ENCODE results near the gene KLF11.

The KLF11 gene

DNA sequence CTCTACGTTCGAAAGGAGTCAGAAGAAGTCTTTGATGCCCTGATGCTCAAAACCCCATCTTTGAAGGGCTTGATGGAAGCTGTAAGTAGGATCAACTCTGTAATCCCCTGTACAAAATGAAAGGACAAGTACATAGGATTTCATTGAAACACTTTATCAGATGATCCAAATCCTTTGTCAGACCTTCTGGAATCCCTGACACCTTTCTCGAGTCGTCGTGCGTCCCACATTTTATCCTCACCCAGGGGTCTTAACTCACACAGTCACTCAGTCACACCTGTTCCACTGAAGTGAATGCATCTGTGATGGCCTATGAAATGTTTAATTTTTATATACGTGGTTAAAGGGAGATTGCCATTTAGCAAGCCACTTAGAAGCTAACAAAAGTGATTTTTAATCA, 47.0 kb upstream of the KLF11 start:
- Histone ChIP-seq H3K4me1 (ENCODE audit: low read length) (no peaks in the 10 kb centered on the region), H3K9me2 (replicated peaks; ENCODE audit: insufficient read depth, low read length) (no peaks in the 10 kb centered on the region), H2AFZ (ENCODE audit: low read length) (no peak overlapping the region), H3K4me2 (ENCODE audit: low read depth, low read length) (no peak overlapping the region), H3K27ac (ENCODE audit: low read length) (no peak overlapping the region), H3K9ac (ENCODE audit: low read length) (no peak overlapping the region), H3K79me2 (ENCODE audit: low read length) (no peaks in the 10 kb centered on the region), H3K36me3 (replicated peaks; ENCODE audit: insufficient read depth, low read length) (no peaks in the 10 kb centered on the region), H3K4me3 (ENCODE audit: low read length) (no peak overlapping the region), H4K20me1 (ENCODE audit: insufficient read depth, low read length) (no peaks in the 10 kb centered on the region), H3F3A (ENCODE audit: insufficient read depth, low read length) (no peaks in the 10 kb centered on the region), H3K27me3 (replicated peaks; ENCODE audit: insufficient read depth, low read length) (no peaks in the 10 kb centered on the region), H3K9me3 (replicated peaks; ENCODE audit: insufficient read depth, low read length) (no peaks in the 10 kb centered on the region)
- no peak for TF ChIP-seq CTCF (IDR thresholded peaks at IDR 0.05; ENCODE audit: low read length)
- no peak for TF ChIP-seq EZH2 (optimal IDR thresholded peaks at IDR 0.05; ENCODE audit: low read depth, low read length)
- TF ChIP-seq EZH2phosphoT487 (IDR thresholded peaks at IDR 0.05; ENCODE audit: low read length), result no peak
- DNase-seq, result no peak

DNA sequence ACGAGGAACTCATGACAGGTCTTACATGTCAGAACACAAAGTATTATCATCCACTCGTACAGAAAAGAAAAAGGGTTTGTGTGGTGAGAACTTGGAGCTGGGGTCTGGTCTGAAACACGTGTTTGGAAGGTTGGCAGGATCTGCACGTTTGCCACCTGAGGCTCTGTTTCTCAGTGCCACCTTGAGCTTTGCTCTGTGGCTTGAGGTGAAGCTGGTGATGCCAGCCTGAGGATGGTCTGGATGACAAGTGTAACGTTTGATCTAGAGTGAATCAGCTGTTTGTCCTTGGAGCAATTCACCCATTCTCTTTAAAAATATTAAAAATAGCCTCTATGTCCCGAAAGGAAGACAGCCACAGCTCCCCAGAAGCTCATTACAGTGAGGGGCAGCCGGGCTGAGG, 45.4 kb upstream of the KLF11 start:
- H3F3A ChIP-seq (ENCODE audit: insufficient read depth, low read length), result no peaks in the 10 kb centered on the region

GRCh38 chr2:9998916-9999654, 44.3 kb upstream of the KLF11 start:
- no peaks in the 10 kb centered on the region for H3K27me3 ChIP-seq (replicated peaks; ENCODE audit: insufficient read depth, low read length)
- no peak overlapping the region for H3K4me2 ChIP-seq (ENCODE audit: low read depth, low read length)
- no peaks in the 10 kb centered on the region for H3K9me3 ChIP-seq (replicated peaks; ENCODE audit: insufficient read depth, low read length)
- no peaks in the 10 kb centered on the region for H3K36me3 ChIP-seq (replicated peaks; ENCODE audit: insufficient read depth, low read length)
- no peak overlapping the region for H3K4me3 ChIP-seq (ENCODE audit: low read length)
- TF ChIP-seq EZH2 (optimal IDR thresholded peaks at IDR 0.05; ENCODE audit: low read depth, low read length) (no peak), EZH2phosphoT487 (IDR thresholded peaks at IDR 0.05; ENCODE audit: low read length) (no peak), CTCF (IDR thresholded peaks at IDR 0.05; ENCODE audit: low read length) (no peak)
- no peaks in the 10 kb centered on the region for H3F3A ChIP-seq (ENCODE audit: insufficient read depth, low read length)
- no peaks in the 10 kb centered on the region for H3K79me2 ChIP-seq (ENCODE audit: low read length)
- DNase-seq, result no peak
- H3K9me2 ChIP-seq (replicated peaks; ENCODE audit: insufficient read depth, low read length), result no peaks in the 10 kb centered on the region
- no peaks in the 10 kb centered on the region for H3K4me1 ChIP-seq (ENCODE audit: low read length)
- no peak overlapping the region for H2AFZ ChIP-seq (ENCODE audit: low read length)
- H3K9ac ChIP-seq (ENCODE audit: low read length), result no peak overlapping the region
- H3K27ac ChIP-seq (ENCODE audit: low read length), result no peak overlapping the region
- H4K20me1 ChIP-seq (ENCODE audit: insufficient read depth, low read length), result no peaks in the 10 kb centered on the region

More for the DNA sequence above, 45.4 kb upstream of the KLF11 start:
- Histone ChIP-seq H3K4me3 (ENCODE audit: low read length) (no peak overlapping the region), H3K79me2 (ENCODE audit: low read length) (no peaks in the 10 kb centered on the region), H3K36me3 (replicated peaks; ENCODE audit: insufficient read depth, low read length) (no peaks in the 10 kb centered on the region), H3K9me2 (replicated peaks; ENCODE audit: insufficient read depth, low read length) (no peaks in the 10 kb centered on the region), H4K20me1 (ENCODE audit: insufficient read depth, low read length) (no peaks in the 10 kb centered on the region), H3K27ac (ENCODE audit: low read length) (no peak overlapping the region), H3K9me3 (replicated peaks; ENCODE audit: insufficient read depth, low read length) (no peaks in the 10 kb centered on the region), H3K27me3 (replicated peaks; ENCODE audit: insufficient read depth, low read length) (no peaks in the 10 kb centered on the region), H3K4me2 (ENCODE audit: low read depth, low read length) (no peak overlapping the region), H2AFZ (ENCODE audit: low read length) (no peak overlapping the region), H3K4me1 (ENCODE audit: low read length) (no peaks in the 10 kb centered on the region), H3K9ac (ENCODE audit: low read length) (no peak overlapping the region)
- DNase-seq, result no peak
- TF ChIP-seq EZH2 (optimal IDR thresholded peaks at IDR 0.05; ENCODE audit: low read depth, low read length) (no peak), EZH2phosphoT487 (IDR thresholded peaks at IDR 0.05; ENCODE audit: low read length) (no peak), CTCF (IDR thresholded peaks at IDR 0.05; ENCODE audit: low read length) (no peak)

Measured in MM.1S (cell line).